ENCODE data around the gene LRRC75B.
"Not testable (repeated sequence)": the region's sequence is repeated elsewhere in the genome, so short reads cannot be mapped to it uniquely, and the experiment has no call there.

Gene LRRC75B

GRCh38 chr22:24592851-24593558 is at the start of gene LRRC75B:
TSS of gene LRRC75B (minus strand) at chr22:24593073. CDS start at chr22:24593039, 34 bp downstream.
- Histone ChIP-seq H3K4me2 (ENCODE audit: low read length) (peak within 1 kb of the TSS; percentile 70), H3K27ac (ENCODE audit: low read depth, low read length, poor library complexity, severe bottlenecking) (no peak within 1 kb of the TSS), H3K36me3 (ENCODE audit: insufficient read depth, low read length) (no peaks in the 10 kb centered on the region), H3K9me3 (ENCODE audit: low read length) (no peaks in the 10 kb centered on the region), H3K4me3 (ENCODE audit: low read depth, low read length, poor library complexity, severe bottlenecking) (peak within 1 kb of the TSS; percentile 56), H3K9me2 (ENCODE audit: low read depth, low read length) (no peaks in the 10 kb centered on the region), H3F3A (ENCODE audit: insufficient read depth, low read length) (no peaks in the 10 kb centered on the region), H3K27me3 (ENCODE audit: insufficient read depth, low read length) (peaks cover 3% of the 10 kb centered on the region; the same call in 1 of the 2 replicates), H3K79me2 (ENCODE audit: insufficient read depth, low read length) (no peaks in the 10 kb centered on the region), H3K9ac (ENCODE audit: low read length) (peak within 1 kb of the TSS; percentile 22; the same call in 1 of the 2 replicates), H3K4me1 (ENCODE audit: insufficient read depth, low read length, severe bottlenecking) (peaks cover 11% of the 10 kb centered on the region), H2AFZ (ENCODE audit: low read length) (no peak within 1 kb of the TSS), H4K20me1 (ENCODE audit: insufficient read depth, low read length) (no peaks in the 10 kb centered on the region)
- TF ChIP-seq, protein P1, sequence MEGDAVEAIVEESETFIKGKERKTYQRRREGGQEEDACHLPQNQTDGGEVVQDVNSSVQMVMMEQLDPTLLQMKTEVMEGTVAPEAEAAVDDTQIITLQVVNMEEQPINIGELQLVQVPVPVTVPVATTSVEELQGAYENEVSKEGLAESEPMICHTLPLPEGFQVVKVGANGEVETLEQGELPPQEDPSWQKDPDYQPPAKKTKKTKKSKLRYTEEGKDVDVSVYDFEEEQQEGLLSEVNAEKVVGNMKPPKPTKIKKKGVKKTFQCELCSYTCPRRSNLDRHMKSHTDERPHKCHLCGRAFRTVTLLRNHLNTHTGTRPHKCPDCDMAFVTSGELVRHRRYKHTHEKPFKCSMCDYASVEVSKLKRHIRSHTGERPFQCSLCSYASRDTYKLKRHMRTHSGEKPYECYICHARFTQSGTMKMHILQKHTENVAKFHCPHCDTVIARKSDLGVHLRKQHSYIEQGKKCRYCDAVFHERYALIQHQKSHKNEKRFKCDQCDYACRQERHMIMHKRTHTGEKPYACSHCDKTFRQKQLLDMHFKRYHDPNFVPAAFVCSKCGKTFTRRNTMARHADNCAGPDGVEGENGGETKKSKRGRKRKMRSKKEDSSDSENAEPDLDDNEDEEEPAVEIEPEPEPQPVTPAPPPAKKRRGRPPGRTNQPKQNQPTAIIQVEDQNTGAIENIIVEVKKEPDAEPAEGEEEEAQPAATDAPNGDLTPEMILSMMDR (IDR thresholded peaks at IDR 0.05; ENCODE audit: low read length), result no peak
- no peak for TF ChIP-seq EZH2 (IDR thresholded peaks at IDR 0.05; ENCODE audit: borderline replicate concordance, low read length)

- not testable (repeated sequence) for H3F3A ChIP-seq (ENCODE audit: insufficient read depth, low read length); H3K27me3 ChIP-seq (ENCODE audit: insufficient read depth, low read length); H3K79me2 ChIP-seq (ENCODE audit: insufficient read depth, low read length); H2AFZ ChIP-seq (ENCODE audit: low read length); H3K27ac ChIP-seq (ENCODE audit: low read depth, low read length, poor library complexity, severe bottlenecking); H3K9me2 ChIP-seq (ENCODE audit: low read depth, low read length); H3K9ac ChIP-seq (ENCODE audit: low read length); H3K36me3 ChIP-seq (ENCODE audit: insufficient read depth, low read length); H3K4me3 ChIP-seq (ENCODE audit: low read depth, low read length, poor library complexity, severe bottlenecking); H3K9me3 ChIP-seq (ENCODE audit: low read length); H3K4me1 ChIP-seq (ENCODE audit: insufficient read depth, low read length, severe bottlenecking); H3K4me2 ChIP-seq (ENCODE audit: low read length); H4K20me1 ChIP-seq (ENCODE audit: insufficient read depth, low read length)
Measured at GRCh38 chr22:24642307-24642706, 49.4 kb upstream of the LRRC75B start.

DNA sequence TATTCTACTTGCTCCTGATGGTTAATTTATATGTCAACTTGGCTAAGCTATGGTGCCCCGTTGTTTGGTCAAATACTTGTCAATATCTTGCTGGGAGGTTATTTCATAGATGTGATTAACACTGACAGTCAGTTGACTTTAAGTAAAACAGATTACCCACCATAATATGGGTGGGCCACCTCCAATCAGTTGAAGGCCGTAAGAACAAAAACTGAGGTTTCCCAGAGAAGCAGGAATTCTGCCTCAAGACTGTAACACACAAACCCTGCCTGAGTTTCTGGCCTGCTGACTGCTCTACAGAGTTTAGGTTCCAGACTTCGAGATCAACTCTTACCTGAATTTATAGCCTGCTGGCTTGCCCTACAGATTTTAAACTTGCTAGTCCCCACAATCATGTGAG is 43.6 kb upstream of the LRRC75B start:
- not testable (repeated sequence) for H3K9ac ChIP-seq (ENCODE audit: low read length); H3K9me2 ChIP-seq (ENCODE audit: low read depth, low read length); H3K27ac ChIP-seq (ENCODE audit: low read depth, low read length, poor library complexity, severe bottlenecking); H3K4me3 ChIP-seq (ENCODE audit: low read depth, low read length, poor library complexity, severe bottlenecking); H3F3A ChIP-seq (ENCODE audit: insufficient read depth, low read length); H3K79me2 ChIP-seq (ENCODE audit: insufficient read depth, low read length); H2AFZ ChIP-seq (ENCODE audit: low read length); H3K4me2 ChIP-seq (ENCODE audit: low read length); H3K4me1 ChIP-seq (ENCODE audit: insufficient read depth, low read length, severe bottlenecking); H4K20me1 ChIP-seq (ENCODE audit: insufficient read depth, low read length); H3K27me3 ChIP-seq (ENCODE audit: insufficient read depth, low read length); H3K36me3 ChIP-seq (ENCODE audit: insufficient read depth, low read length); H3K9me3 ChIP-seq (ENCODE audit: low read length)

- not testable (repeated sequence) for H2AFZ ChIP-seq (ENCODE audit: low read length); H4K20me1 ChIP-seq (ENCODE audit: insufficient read depth, low read length); H3K27me3 ChIP-seq (ENCODE audit: insufficient read depth, low read length); H3K4me2 ChIP-seq (ENCODE audit: low read length); H3K9ac ChIP-seq (ENCODE audit: low read length); H3K4me3 ChIP-seq (ENCODE audit: low read depth, low read length, poor library complexity, severe bottlenecking); H3F3A ChIP-seq (ENCODE audit: insufficient read depth, low read length); H3K36me3 ChIP-seq (ENCODE audit: insufficient read depth, low read length); H3K9me2 ChIP-seq (ENCODE audit: low read depth, low read length); H3K9me3 ChIP-seq (ENCODE audit: low read length); H3K79me2 ChIP-seq (ENCODE audit: insufficient read depth, low read length); H3K4me1 ChIP-seq (ENCODE audit: insufficient read depth, low read length, severe bottlenecking)
- TF ChIP-seq, protein P1 (IDR thresholded peaks at IDR 0.05; ENCODE audit: low read length), result peak; percentile 27; the same call in 1 of the 2 replicates
- H3K27ac ChIP-seq (ENCODE audit: low read depth, low read length, poor library complexity, severe bottlenecking), result peak overlapping the region; percentile 69
Measured at GRCh38 chr22:24634776-24635389, 42.0 kb upstream of the LRRC75B start.

DNA sequence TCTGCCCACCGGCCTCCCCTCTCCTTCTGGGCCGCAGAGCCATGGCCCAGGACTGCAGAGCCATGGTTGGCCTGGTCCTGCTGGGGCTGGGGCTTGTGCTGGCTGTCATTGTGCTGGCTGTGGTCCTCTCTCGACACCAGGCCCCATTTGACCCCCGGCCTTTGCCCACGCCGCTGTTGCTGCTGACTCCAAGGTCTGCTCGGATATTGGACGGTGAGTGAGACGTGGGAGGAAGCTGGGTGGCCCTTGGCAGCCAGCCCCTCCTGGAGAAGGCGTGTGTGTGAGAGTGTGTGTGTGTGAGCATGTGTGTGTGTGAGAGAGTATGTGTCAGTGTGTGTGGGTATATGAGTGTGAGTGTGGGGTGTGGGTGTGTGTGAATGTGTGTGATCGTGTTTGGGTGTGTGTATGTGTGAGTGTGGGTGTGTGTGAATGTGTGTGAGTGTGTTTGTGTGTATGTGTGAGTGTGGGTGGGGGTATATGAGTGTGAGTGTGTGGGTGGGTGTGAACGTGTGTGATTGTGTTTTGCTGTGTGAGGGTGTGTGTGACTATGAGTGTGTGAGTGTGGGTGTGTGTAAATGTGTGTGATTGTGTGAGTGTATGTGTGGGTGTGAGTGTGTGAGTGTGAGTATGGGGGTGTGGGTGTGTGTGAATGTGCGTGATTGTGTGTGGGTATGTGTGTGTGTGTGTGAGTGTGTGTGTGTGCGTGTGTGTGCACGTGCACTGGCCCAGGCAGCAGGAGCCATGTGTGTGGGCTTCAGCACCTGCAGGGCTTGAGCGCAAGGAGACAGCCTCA is 40.6 kb upstream of the LRRC75B start:
- H3K4me3 ChIP-seq (ENCODE audit: low read depth, low read length, poor library complexity, severe bottlenecking); H3K36me3 ChIP-seq (ENCODE audit: insufficient read depth, low read length); H3K4me2 ChIP-seq (ENCODE audit: low read length); H4K20me1 ChIP-seq (ENCODE audit: insufficient read depth, low read length); H3K27me3 ChIP-seq (ENCODE audit: insufficient read depth, low read length); H3K79me2 ChIP-seq (ENCODE audit: insufficient read depth, low read length); H2AFZ ChIP-seq (ENCODE audit: low read length); H3K4me1 ChIP-seq (ENCODE audit: insufficient read depth, low read length, severe bottlenecking); H3K9me3 ChIP-seq (ENCODE audit: low read length); H3K9me2 ChIP-seq (ENCODE audit: low read depth, low read length); H3K9ac ChIP-seq (ENCODE audit: low read length); H3F3A ChIP-seq (ENCODE audit: insufficient read depth, low read length): not testable (repeated sequence)
- peak overlapping the region; percentile 66 for H3K27ac ChIP-seq (ENCODE audit: low read depth, low read length, poor library complexity, severe bottlenecking)

- H3K79me2 ChIP-seq (ENCODE audit: insufficient read depth, low read length); H3K9ac ChIP-seq (ENCODE audit: low read length); H3K9me2 ChIP-seq (ENCODE audit: low read depth, low read length); H3K4me3 ChIP-seq (ENCODE audit: low read depth, low read length, poor library complexity, severe bottlenecking); H3K9me3 ChIP-seq (ENCODE audit: low read length); H3K4me2 ChIP-seq (ENCODE audit: low read length); H3K4me1 ChIP-seq (ENCODE audit: insufficient read depth, low read length, severe bottlenecking); H3K36me3 ChIP-seq (ENCODE audit: insufficient read depth, low read length); H2AFZ ChIP-seq (ENCODE audit: low read length); H3K27me3 ChIP-seq (ENCODE audit: insufficient read depth, low read length); H4K20me1 ChIP-seq (ENCODE audit: insufficient read depth, low read length); H3F3A ChIP-seq (ENCODE audit: insufficient read depth, low read length); H3K27ac ChIP-seq (ENCODE audit: low read depth, low read length, poor library complexity, severe bottlenecking): not testable (repeated sequence)
Measured at GRCh38 chr22:24632642-24633041, 39.8 kb upstream of the LRRC75B start.
